ENCODE measurements around the gene VASP.

GRCh38 chr19:45509692-45510015, 2.4 kb downstream of the VASP start:
- no peak for TF ChIP-seq CTCF (IDR thresholded peaks at IDR 0.05)
- no peak for TF ChIP-seq EZH2phosphoT487 (IDR thresholded peaks at IDR 0.05)
- no peak for TF ChIP-seq EZH2 (IDR thresholded peaks at IDR 0.05)

All from neural progenitor cell (in vitro differentiated cells).